A673 (cell line): ENCODE data around the gene HAP1.

Experiments used
- EZH2 ChIP-seq: fragments of 200-600 bp; sonication (generic); IDR thresholded peaks from 2 replicates; pipeline ENCODE4 v1.6.1; 2017; ENCODE audit warnings: borderline replicate concordance, low read depth, mild to moderate bottlenecking, mixed read lengths, antibody characterized with exemption, low read length; ENCODE audit not compliant: poor library complexity, severe bottlenecking
- TF ChIP-seq, protein P1 (sequence below): fragments of 300-800, 200-600 bp; sonication (generic); conservative IDR thresholded peaks from 2 replicates; pipeline ENCODE4 v1.5.1; 2017; ENCODE audit warnings: low read depth, mild to moderate bottlenecking, antibody characterized with exemption, low read length, moderate library complexity, mixed read lengths

DNA sequence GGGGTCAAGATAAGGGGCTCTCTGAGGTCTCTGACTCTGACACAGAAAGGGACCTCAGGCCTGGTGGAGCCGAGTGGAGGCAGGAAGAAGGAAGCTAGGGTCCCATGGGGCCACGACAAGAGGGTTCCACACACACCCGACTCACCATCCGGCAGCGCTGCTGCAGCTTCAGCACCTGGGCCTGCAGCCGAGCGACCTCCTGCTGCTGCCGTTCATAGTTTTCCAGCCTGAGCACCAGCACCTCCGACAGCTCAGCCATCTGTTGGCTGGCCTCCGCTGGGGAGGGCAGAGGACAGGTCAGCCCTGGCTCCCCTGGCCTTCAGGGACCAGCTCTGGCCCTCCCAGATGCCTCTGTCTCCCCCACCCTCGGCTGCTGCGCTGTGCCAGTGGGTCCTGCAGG lies 6.4 kb downstream of the HAP1 start:
- TF ChIP-seq, protein P1, sequence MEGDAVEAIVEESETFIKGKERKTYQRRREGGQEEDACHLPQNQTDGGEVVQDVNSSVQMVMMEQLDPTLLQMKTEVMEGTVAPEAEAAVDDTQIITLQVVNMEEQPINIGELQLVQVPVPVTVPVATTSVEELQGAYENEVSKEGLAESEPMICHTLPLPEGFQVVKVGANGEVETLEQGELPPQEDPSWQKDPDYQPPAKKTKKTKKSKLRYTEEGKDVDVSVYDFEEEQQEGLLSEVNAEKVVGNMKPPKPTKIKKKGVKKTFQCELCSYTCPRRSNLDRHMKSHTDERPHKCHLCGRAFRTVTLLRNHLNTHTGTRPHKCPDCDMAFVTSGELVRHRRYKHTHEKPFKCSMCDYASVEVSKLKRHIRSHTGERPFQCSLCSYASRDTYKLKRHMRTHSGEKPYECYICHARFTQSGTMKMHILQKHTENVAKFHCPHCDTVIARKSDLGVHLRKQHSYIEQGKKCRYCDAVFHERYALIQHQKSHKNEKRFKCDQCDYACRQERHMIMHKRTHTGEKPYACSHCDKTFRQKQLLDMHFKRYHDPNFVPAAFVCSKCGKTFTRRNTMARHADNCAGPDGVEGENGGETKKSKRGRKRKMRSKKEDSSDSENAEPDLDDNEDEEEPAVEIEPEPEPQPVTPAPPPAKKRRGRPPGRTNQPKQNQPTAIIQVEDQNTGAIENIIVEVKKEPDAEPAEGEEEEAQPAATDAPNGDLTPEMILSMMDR: no peak
- no peak for TF ChIP-seq EZH2
